HCT116 (cell line): ENCODE data around the gene EGF. TPM values are rescaled to one million over a fixed set of nuclear protein-coding genes. Genes with fewer than 3 reads are reported as not detected.

Experiments
- ATAC-seq: fragments of 200-7000 bp; cut with Tn5 transposase; 2 replicates; pipeline ENCODE4 v1.9.1; 2020; ENCODE audit warnings: mild to moderate bottlenecking, moderate library complexity
- BruUV-seq: library from RNA; stranded (reverse); fragments of 400-500 nt; replicated peaks from 2 replicates; lab custom pipeline; 2021; lab: Mats Ljungman, UMichigan
- CTCF ChIA-PET: fragments of 300-600 bp; sonication (Branson Sonifier 250); formaldehyde crosslinking; loops from one replicate; lab custom pipeline; 2021; ENCODE audit warnings: antibody characterized with exemption; lab: Charles Lee
- POLR2A ChIA-PET: fragments of 300-600, 350-600 bp; sonication (Branson Sonifier 250); formaldehyde crosslinking; loops from one replicate; lab custom pipeline; 2021; ENCODE audit warnings: antibody characterized with exemption; lab: Charles Lee
- RAD21 ChIA-PET, 2 experiments: fragments of 300-600 bp; sonication (Branson Sonifier 250); formaldehyde crosslinking; loops; one replicate each; lab custom pipeline; 2023; ENCODE audit warnings: low total read pairs in 2 of 2; ENCODE audit not compliant: uncharacterized antibody in 2 of 2, unreplicated experiment in 2 of 2, low non-redundant PET in 1 of 2; lab: Charles Lee
- DNase-seq: peaks from one replicate; pipeline ENCODE4 v3.0.0-alpha.2; 2010; ENCODE audit warnings: low read depth, low spot score
- H2AFZ ChIP-seq: fragments of 200-600 bp; shearing (Covaris generic), sonication (generic); 2 replicates; pipeline ENCODE4 v1.6.1; 2017; ENCODE audit warnings: low read depth, mixed run types, mixed read lengths, antibody characterized with exemption, low read length; ENCODE audit not compliant: poor library complexity, severe bottlenecking
- H3K27ac ChIP-seq: 2 replicates; pipeline ENCODE4 v1.5.1; 2012; ENCODE audit warnings: low read depth, low read length
- H3K27me3 ChIP-seq: fragments of 200-600 bp; sonication (generic); 2 replicates; pipeline ENCODE4 v1.6.1; 2016; ENCODE audit warnings: mixed run types, low read length, mixed read lengths; ENCODE audit not compliant: insufficient read depth
- H3K36me3 ChIP-seq, 2 experiments: fragments of 200-500 bp in 1 of 2; fragments of 200-600 bp in 1 of 2; sonication (Bioruptor generic) in 1 of 2; sonication (generic) in 1 of 2; 2 replicates each; pipeline versions ENCODE4 v1.5.1 to v1.6.1; 2014 to 2016; ENCODE audit warnings: low read length in 2 of 2, inconsistent platforms in 1 of 2, mixed read lengths in 1 of 2, mixed run types in 1 of 2; ENCODE audit not compliant: insufficient read depth in 2 of 2, control insufficient read depth in 1 of 2
- H3K4me1 ChIP-seq, 2 experiments: fragments of 200-600 bp in 1 of 2; sonication (generic) in 1 of 2; 2 replicates each; pipeline versions ENCODE4 v1.5.1 to v1.6.1; 2012 to 2017; ENCODE audit warnings: low read length in 2 of 2, inconsistent platforms in 1 of 2, mild to moderate bottlenecking in 1 of 2, mixed read lengths in 1 of 2, mixed run types in 1 of 2, moderate library complexity in 1 of 2; ENCODE audit not compliant: insufficient read depth in 2 of 2, control insufficient read depth in 1 of 2
- H3K4me2 ChIP-seq: fragments of 200-600 bp; sonication (generic); 2 replicates; pipeline ENCODE4 v1.6.1; 2017; ENCODE audit warnings: mixed run types, low read length, mixed read lengths
- H3K4me3 ChIP-seq, 2 experiments: fragments of 200-600 bp in 1 of 2; sonication (generic) in 1 of 2; replicated peaks in 1 of 2; 2 replicates each; pipeline ENCODE4 v1.5.1; 2011 to 2016; ENCODE audit warnings: low read length in 2 of 2, control low read depth in 1 of 2, low read depth in 1 of 2, mild to moderate bottlenecking in 1 of 2, mixed read lengths in 1 of 2, mixed run types in 1 of 2
- H3K79me2 ChIP-seq: fragments of 200-600 bp; sonication (generic); 2 replicates; pipeline ENCODE4 v1.6.1; 2017; ENCODE audit warnings: mild to moderate bottlenecking, mixed run types, low read length, moderate library complexity, mixed read lengths; ENCODE audit not compliant: insufficient read depth
- H3K9ac ChIP-seq: fragments of 200-600 bp; sonication (generic); 2 replicates; pipeline ENCODE4 v1.6.1; 2016; ENCODE audit warnings: low read length, mixed read lengths
- H3K9me2 ChIP-seq: fragments of 200-600 bp; sonication (generic), shearing (Covaris generic); 2 replicates; pipeline ENCODE4 v1.6.1; 2017; ENCODE audit warnings: mixed run types, mild to moderate bottlenecking, moderate library complexity; ENCODE audit not compliant: insufficient read depth
- H3K9me3 ChIP-seq, 2 experiments: fragments of 200-500 bp in 1 of 2; fragments of 200-600 bp in 1 of 2; sonication (Bioruptor generic) in 1 of 2; sonication (generic) in 1 of 2; 2 replicates each; pipeline ENCODE4 v1.6.1; 2014 to 2017; ENCODE audit warnings: low read length in 2 of 2, mixed read lengths in 2 of 2, inconsistent platforms in 1 of 2, low read depth in 1 of 2, mild to moderate bottlenecking in 1 of 2, mixed run types in 1 of 2, moderate library complexity in 1 of 2; ENCODE audit not compliant: control insufficient read depth in 1 of 2, insufficient read depth in 1 of 2
- H4K20me1 ChIP-seq: fragments of 200-600 bp; sonication (generic), shearing (Covaris generic); 2 replicates; pipeline ENCODE4 v1.6.1; 2017; ENCODE audit warnings: mixed run types, mild to moderate bottlenecking, moderate library complexity; ENCODE audit not compliant: insufficient read depth
- CBX3 ChIP-seq: IDR thresholded peaks from 2 replicates; pipeline ENCODE4 v1.6.1; 2012; ENCODE audit warnings: low read depth
- CEBPB ChIP-seq: IDR thresholded peaks from 2 replicates; pipeline ENCODE4 v1.6.1; 2012; ENCODE audit warnings: low read depth
- CTCF ChIP-seq, 3 experiments: fragments of 200-600 bp in 1 of 3; sonication (generic) in 1 of 3; IDR thresholded peaks in 2 of 3; conservative IDR thresholded peaks in 1 of 3; 2 replicates each; pipeline ENCODE4 v1.5.1; 2012 to 2017; ENCODE audit warnings: low read depth in 2 of 3, low read length in 2 of 3, antibody characterized with exemption in 1 of 3, borderline replicate concordance in 1 of 3, control low read depth in 1 of 3, mild to moderate bottlenecking in 1 of 3, mixed read lengths in 1 of 3, mixed run types in 1 of 3, moderate library complexity in 1 of 3; ENCODE audit not compliant: insufficient read depth in 1 of 3
- EGR1 ChIP-seq: IDR thresholded peaks from 2 replicates; pipeline ENCODE4 v1.6.1; 2012; ENCODE audit warnings: low read depth
- ELF1 ChIP-seq: IDR thresholded peaks from 2 replicates; pipeline ENCODE4 v1.6.1; 2012; ENCODE audit warnings: low read depth, borderline replicate concordance
- EZH2 ChIP-seq: fragments of 200-600 bp; sonication (generic); IDR thresholded peaks from 2 replicates; pipeline ENCODE4 v1.6.1; 2017; ENCODE audit warnings: antibody characterized with exemption, mixed run types
- EZH2phosphoT487 ChIP-seq: fragments of 200-600 bp; IDR thresholded peaks from 2 replicates; pipeline ENCODE4 v1.6.1; 2018; ENCODE audit warnings: antibody characterized with exemption, borderline replicate concordance
- FOSL1 ChIP-seq: IDR thresholded peaks from 2 replicates; pipeline ENCODE4 v1.6.1; 2012; ENCODE audit warnings: low read depth
- MAX ChIP-seq: IDR thresholded peaks from 2 replicates; pipeline ENCODE4 v1.6.1; 2012
- POLR2A ChIP-seq: IDR thresholded peaks from 2 replicates; pipeline ENCODE4 v1.7.0; 2011; ENCODE audit warnings: borderline replicate concordance; ENCODE audit not compliant: insufficient read depth, insufficient read length; ENCODE audit errors: extremely low read depth
- POLR2AphosphoS5 ChIP-seq: IDR thresholded peaks from 2 replicates; pipeline ENCODE4 v1.6.1; 2011; ENCODE audit warnings: mild to moderate bottlenecking, low read depth, low read length, moderate library complexity
- RAD21 ChIP-seq: IDR thresholded peaks from 2 replicates; pipeline ENCODE4 v1.6.1; 2012; ENCODE audit warnings: low read depth, mild to moderate bottlenecking
- REST ChIP-seq: IDR thresholded peaks from 2 replicates; pipeline ENCODE4 v1.6.1; 2012; ENCODE audit warnings: low read depth
- SIN3A ChIP-seq: IDR thresholded peaks from 2 replicates; pipeline ENCODE4 v1.6.1; 2012; ENCODE audit warnings: low read depth
- SP1 ChIP-seq: IDR thresholded peaks from 2 replicates; pipeline ENCODE4 v1.6.1; 2012; ENCODE audit warnings: low read depth
- SRF ChIP-seq: IDR thresholded peaks from 2 replicates; pipeline ENCODE4 v1.6.1; 2012; ENCODE audit warnings: low read depth
- ZFX ChIP-seq: fragments of 450-650 bp; IDR thresholded peaks from 2 replicates; pipeline ENCODE4 v1.6.1; 2017
- ZNF274 ChIP-seq: fragments of 200-500 bp; sonication (Bioruptor generic); IDR thresholded peaks from 2 replicates; pipeline ENCODE4 v1.6.1; 2014; ENCODE audit warnings: mild to moderate bottlenecking, low read depth, low read length, inconsistent platforms
- intact Hi-C: fragments of 100-400 bp; cut with micrococcal nuclease; formaldehyde crosslinking; loops from 2 replicates; pipeline ENCODE4 v1.10.0; 2022
- total RNA-seq: library from RNA; stranded (reverse); gene quantifications from one replicate; pipeline ENCODE4 v1.2.1, GENCODE V29; 2021; ENCODE audit not compliant: unreplicated experiment

EGF gene
- total RNA-seq, 1 experiment from 2014 or later, result 0.57 TPM

GRCh38 chr4:109993116-109993515, 80.4 kb downstream of the EGF start:
- Histone ChIP-seq H3K36me3 (no peaks in the 10 kb centered on the region), H2AFZ (no peak overlapping the region), H3K27me3 (no peaks in the 10 kb centered on the region), H3K4me3 (no peak overlapping the region), H3K4me1 (peaks cover 0 to 11% of the 10 kb centered on the region in 2 experiments; a peak in 2 of 4 replicates), H3K79me2 (no peaks in the 10 kb centered on the region), H3K4me2 (no peak overlapping the region), H3K27ac (no peak overlapping the region), H3K9me3 (no peaks in the 10 kb centered on the region), H3K9me2 (0 out of 2 replicates have a peak, but pooled peaks cover 2% of the 10 kb centered on the region), H4K20me1 (no peaks in the 10 kb centered on the region), H3K9ac (no peak overlapping the region)
- no peak for DNase-seq
- intact Hi-C loops, result loop anchor here (10.0 kb wide), 2 partner anchors 1292 to 1942 kb away; no protein-coding TSS in a partner anchor
- CTCF ChIA-PET, result no interaction called here
- TF ChIP-seq POLR2AphosphoS5, result no peak
- no peak for TF ChIP-seq RAD21
- TF ChIP-seq CTCF (IDR thresholded peaks at IDR 0.05 in 2 of 3, conservative IDR thresholded peaks at IDR 0.05 in 1 of 3; ENCODE audit: borderline replicate concordance in 1 of 3, insufficient read depth in 1 of 3, low read depth in 2 of 3, low read length in 2 of 3), result no peak
- no peak for TF ChIP-seq CEBPB
- TF ChIP-seq SP1, result no peak
- no peak for TF ChIP-seq SIN3A
- no peak for TF ChIP-seq POLR2A
- no peak for TF ChIP-seq ZFX
- TF ChIP-seq ELF1, result no peak
- TF ChIP-seq MAX, result no peak
- no peak for TF ChIP-seq FOSL1
- TF ChIP-seq CBX3, result no peak
- no peak for TF ChIP-seq REST
- no peak for TF ChIP-seq EGR1
- TF ChIP-seq SRF, result no peak
- no peak for TF ChIP-seq EZH2phosphoT487
- TF ChIP-seq EZH2, result no peak
- no peak for TF ChIP-seq ZNF274
- ATAC-seq, result no peak
- RAD21 ChIA-PET, result no interaction called here
- BruUV-seq, result no TSS peak
- POLR2A ChIA-PET, result no interaction called here
